Colonic mucosa (tissue), 4 donors: ENCODE results near the gene PNPLA2. TPM values are rescaled to one million over a fixed set of nuclear protein-coding genes. Genes with fewer than 3 reads are reported as not detected.

Experiments
- DNase-seq: peaks from one replicate; pipeline ENCODE4 v3.0.0-alpha.2; 2020
- H3K27ac ChIP-seq: fragments of 200-600 bp; one replicate; pipeline ENCODE4 v1.8.0; 2021
- H3K27me3 ChIP-seq: fragments of 200-600 bp; one replicate; pipeline ENCODE4 v1.8.0; 2021
- H3K36me3 ChIP-seq: fragments of 200-600 bp; one replicate; pipeline ENCODE4 v1.8.0; 2021
- H3K4me1 ChIP-seq: fragments of 200-600 bp; one replicate; pipeline ENCODE4 v1.8.0; 2021; ENCODE audit warnings: mild to moderate bottlenecking
- H3K4me3 ChIP-seq: fragments of 200-600 bp; one replicate; pipeline ENCODE4 v1.8.0; 2021
- H3K9ac ChIP-seq, 2 donors: one replicate each; pipeline ENCODE4 v1.7.0; 2013; ENCODE audit warnings: control low read depth in 2 of 2, low read depth in 2 of 2, low read length in 2 of 2
- H3K9me3 ChIP-seq: fragments of 200-600 bp; one replicate; pipeline ENCODE4 v1.8.0; 2021
- intact Hi-C: fragments of 100-400 bp; cut with DNase I; formaldehyde crosslinking; loops from one replicate; pipeline ENCODE4 v1.14.1; 2022
- total RNA-seq, 2 donors: library from RNA; stranded (reverse); fragmentation: NEBNext Ultra II Directional in 1 of 2; extraction: Animal tissue kit (Norgen Biotek cat#: 25700) in 1 of 2; gene quantifications; one replicate each; pipeline ENCODE4 v1.2.1, GENCODE V29; 2021
- TF ChIP-seq, protein P1 (sequence below): fragments of 200-600 bp; IDR thresholded peaks from one replicate; pipeline ENCODE4 v1.8.0; 2022; ENCODE audit warnings: antibody characterized with exemption, mild to moderate bottlenecking
- donor health status: healthy.
- donor health status: DM: no; HTN: no; CAD: no.
- donor health status: DM: no; HTN: no; CAD: no.

The PNPLA2 gene
- total RNA-seq, 2 donors from 2014 or later = 139 to 155 TPM

DNA sequence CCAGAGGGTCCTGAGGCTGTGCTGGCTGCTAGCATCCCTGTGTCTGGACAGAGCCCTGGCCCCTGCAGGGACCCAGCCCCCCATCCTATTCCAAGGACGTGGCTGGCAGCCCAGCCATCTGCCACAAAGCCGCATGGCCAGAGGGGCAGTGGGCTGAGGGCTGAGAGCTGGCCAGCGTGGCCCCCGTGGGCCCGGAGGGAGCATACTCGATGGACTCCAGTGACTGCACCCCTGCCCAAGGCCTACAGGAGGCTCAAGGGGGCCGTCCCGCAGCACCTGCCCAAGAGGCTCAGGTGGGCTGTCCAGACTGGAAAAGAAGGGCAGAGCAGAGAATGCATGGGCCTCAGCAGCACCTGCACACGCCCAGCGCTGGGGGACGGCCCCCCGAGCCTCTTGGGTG, 37.1 kb downstream of the PNPLA2 start:
- no peak for DNase-seq
- TF ChIP-seq, protein P1, sequence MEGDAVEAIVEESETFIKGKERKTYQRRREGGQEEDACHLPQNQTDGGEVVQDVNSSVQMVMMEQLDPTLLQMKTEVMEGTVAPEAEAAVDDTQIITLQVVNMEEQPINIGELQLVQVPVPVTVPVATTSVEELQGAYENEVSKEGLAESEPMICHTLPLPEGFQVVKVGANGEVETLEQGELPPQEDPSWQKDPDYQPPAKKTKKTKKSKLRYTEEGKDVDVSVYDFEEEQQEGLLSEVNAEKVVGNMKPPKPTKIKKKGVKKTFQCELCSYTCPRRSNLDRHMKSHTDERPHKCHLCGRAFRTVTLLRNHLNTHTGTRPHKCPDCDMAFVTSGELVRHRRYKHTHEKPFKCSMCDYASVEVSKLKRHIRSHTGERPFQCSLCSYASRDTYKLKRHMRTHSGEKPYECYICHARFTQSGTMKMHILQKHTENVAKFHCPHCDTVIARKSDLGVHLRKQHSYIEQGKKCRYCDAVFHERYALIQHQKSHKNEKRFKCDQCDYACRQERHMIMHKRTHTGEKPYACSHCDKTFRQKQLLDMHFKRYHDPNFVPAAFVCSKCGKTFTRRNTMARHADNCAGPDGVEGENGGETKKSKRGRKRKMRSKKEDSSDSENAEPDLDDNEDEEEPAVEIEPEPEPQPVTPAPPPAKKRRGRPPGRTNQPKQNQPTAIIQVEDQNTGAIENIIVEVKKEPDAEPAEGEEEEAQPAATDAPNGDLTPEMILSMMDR = no peak
- Histone ChIP-seq H3K4me1 (peaks cover 6% of the 10 kb centered on the region), H3K4me3 (no peak overlapping the region), H3K36me3 (no peaks in the 10 kb centered on the region), H3K9me3 (no peaks in the 10 kb centered on the region), H3K27me3 (peaks cover 6% of the 10 kb centered on the region), H3K9ac (no peak overlapping the region), H3K27ac (no peak overlapping the region)
- intact Hi-C loops = no loop called here

- H3K9ac ChIP-seq = no peak overlapping the region
- intact Hi-C loops = no loop called here
- H3K27me3 ChIP-seq = peaks cover under 1% of the 10 kb centered on the region
- no peak for DNase-seq
- H3K27ac ChIP-seq = no peak overlapping the region
- TF ChIP-seq, protein P1 = no peak
- no peaks in the 10 kb centered on the region for H3K36me3 ChIP-seq
- no peak overlapping the region for H3K4me3 ChIP-seq
- peaks cover 6% of the 10 kb centered on the region for H3K4me1 ChIP-seq
- no peaks in the 10 kb centered on the region for H3K9me3 ChIP-seq
Observed at GRCh38 chr11:856397-856796, 37.7 kb downstream of the PNPLA2 start.

DNA sequence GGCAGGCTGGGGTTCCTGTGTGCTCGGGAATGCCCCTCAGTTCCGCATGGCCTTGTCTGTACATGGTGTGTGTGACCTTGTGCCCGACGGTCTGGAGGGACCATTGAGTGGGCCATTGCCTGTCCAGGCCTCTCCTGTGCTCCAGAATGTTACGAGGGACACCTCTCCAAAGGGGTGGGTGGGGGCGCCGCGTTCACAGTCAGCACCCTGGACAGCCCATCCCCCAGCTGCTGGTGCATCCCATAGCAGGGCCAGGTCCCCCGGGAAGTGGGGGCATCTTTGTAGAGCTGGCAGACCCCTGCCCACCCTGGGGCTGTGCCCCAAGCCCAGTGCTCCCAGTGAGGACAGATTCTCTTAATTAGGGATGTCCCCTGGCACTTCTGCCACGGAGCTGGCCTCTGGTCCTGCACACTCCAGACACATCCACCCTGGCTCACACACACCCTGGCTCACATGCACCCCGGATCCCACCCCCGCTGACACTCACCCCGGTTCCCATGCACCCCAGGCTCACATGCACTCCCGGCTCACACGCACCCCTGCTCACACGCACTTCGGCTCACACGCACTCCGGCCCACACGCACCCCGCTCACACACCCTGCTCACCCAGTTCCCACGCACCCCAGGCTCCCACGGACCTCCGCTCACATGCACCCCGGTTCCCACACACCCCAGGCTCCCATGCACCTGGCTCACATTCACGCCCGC, 39.5 kb downstream of the PNPLA2 start:
- H3K9ac ChIP-seq = no peak overlapping the region
- peaks cover 14% of the 10 kb centered on the region for H3K27me3 ChIP-seq
- H3K27ac ChIP-seq = no peak overlapping the region
- H3K4me3 ChIP-seq = no peak overlapping the region
- no peak for DNase-seq
- no peaks in the 10 kb centered on the region for H3K36me3 ChIP-seq
- intact Hi-C loops = no loop called here
- H3K9me3 ChIP-seq = no peaks in the 10 kb centered on the region
- H3K4me1 ChIP-seq = peaks cover 12% of the 10 kb centered on the region
- TF ChIP-seq, protein P1 = no peak

- intact Hi-C loops = no loop called here
- Histone ChIP-seq H3K4me3 (no peak overlapping the region), H3K27me3 (peaks cover 17% of the 10 kb centered on the region), H3K4me1 (peaks cover 12% of the 10 kb centered on the region), H3K36me3 (no peaks in the 10 kb centered on the region), H3K27ac (no peak overlapping the region), H3K9ac (peak overlapping the region in 1 of 2 donors; percentile 24), H3K9me3 (no peaks in the 10 kb centered on the region)
- no peak for DNase-seq
- TF ChIP-seq, protein P1 = no peak
Observed at GRCh38 chr11:858762-859339, 40.1 kb downstream of the PNPLA2 start.

DNA sequence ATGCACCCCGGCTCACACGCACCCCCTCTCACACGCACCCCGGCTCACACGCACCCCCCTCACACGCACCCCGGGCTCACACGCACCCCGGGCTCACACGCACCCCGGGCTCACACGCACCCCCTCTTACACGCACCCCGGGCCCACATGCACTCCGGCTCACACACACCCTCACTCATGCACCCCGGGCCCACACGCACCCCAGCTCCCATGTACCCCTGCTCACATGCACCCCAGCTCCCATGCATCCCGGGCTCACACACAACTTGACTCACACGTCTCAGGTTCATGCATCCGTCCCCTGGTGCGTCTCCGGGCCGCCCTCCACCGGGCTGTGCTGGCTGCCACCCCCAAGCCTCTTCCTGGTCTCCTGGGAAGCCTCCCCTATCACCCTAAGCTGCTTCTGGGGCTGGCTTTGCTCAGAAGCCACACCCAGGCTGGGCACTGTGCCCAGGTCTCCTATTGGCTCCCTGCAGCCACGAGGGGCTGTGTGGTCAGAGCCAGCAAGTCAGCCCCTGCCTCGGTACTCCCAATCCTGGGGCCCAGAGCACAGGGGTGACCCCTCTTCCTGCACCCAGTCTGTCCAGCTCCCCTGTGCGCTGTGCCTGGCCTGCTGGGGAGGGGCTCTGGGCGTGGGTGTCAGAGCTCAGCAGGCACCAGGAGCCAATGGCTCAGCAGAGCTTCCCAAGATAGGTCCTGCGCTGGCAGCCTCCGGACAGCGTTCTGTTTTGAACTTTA, 40.8 kb downstream of the PNPLA2 start:
- no peak overlapping the region for H3K27ac ChIP-seq
- peaks cover 12% of the 10 kb centered on the region for H3K4me1 ChIP-seq
- intact Hi-C loops = no loop called here
- no peaks in the 10 kb centered on the region for H3K9me3 ChIP-seq
- peak overlapping the region; percentile 11 for H3K4me3 ChIP-seq
- peaks cover 21% of the 10 kb centered on the region for H3K27me3 ChIP-seq
- no peaks in the 10 kb centered on the region for H3K36me3 ChIP-seq
- TF ChIP-seq, protein P1 = no peak
- H3K9ac ChIP-seq = peak overlapping the region; percentile 12 to 39
- DNase-seq = peak; percentile 83
